ENCODE measurements around the gene CREBBP.

Gene CREBBP

DNA sequence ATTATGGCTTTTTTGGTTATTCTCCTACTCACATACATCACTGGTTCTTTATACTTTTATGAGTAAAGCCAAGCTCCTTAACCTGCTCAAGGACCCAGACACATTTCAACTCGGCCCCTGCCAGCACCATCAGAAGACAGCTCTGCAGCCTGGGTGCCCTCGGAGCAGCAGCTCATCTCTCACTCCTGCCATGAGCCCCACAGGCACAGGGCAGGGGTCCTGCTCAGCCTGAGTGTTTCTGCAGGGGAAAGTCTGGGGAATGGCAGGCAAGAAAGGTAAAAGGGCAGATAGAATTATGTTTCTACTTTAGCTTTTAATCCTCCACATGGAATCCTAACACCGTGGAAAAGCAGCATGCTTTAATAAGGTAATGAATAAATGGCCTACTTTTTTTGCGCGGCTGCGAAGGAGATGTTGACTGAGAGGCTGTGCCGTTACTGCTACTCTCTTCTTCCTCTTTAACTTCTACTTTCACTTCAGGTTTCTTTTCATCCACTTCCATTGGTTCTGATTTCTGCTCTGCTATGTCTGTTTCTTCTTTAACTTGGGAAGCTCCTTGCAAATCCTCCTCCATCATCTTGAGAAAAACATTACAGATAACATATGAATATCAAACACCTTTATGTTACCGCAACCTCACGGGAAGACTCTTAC lies 113.1 kb downstream of the CREBBP start:
- no peak for DNase-seq (ENCODE audit: low spot score)

DNA sequence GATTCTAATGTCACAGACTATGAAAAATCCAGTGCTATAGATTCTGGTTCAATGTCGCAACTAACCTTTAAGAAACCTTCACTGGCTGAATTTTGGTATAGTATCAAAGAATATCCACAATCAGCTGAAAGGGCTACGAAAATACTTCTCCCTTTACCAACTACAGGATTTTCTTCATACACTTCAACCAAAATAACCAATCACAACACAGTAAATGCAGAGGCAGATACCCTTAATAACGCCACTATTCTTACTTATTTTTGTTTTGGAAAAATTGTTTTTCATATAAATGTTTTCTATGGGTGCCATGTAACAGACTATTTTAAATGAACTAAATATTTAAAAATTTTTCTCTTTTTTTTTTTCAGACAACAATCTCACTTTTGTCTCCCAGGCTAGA lies 114.3 kb downstream of the CREBBP start:
- DNase-seq (ENCODE audit: low spot score), result no peak

- no peak for DNase-seq (ENCODE audit: low spot score)
Measured at GRCh38 chr16:3764409-3764808, 116.1 kb downstream of the CREBBP start.

DNA sequence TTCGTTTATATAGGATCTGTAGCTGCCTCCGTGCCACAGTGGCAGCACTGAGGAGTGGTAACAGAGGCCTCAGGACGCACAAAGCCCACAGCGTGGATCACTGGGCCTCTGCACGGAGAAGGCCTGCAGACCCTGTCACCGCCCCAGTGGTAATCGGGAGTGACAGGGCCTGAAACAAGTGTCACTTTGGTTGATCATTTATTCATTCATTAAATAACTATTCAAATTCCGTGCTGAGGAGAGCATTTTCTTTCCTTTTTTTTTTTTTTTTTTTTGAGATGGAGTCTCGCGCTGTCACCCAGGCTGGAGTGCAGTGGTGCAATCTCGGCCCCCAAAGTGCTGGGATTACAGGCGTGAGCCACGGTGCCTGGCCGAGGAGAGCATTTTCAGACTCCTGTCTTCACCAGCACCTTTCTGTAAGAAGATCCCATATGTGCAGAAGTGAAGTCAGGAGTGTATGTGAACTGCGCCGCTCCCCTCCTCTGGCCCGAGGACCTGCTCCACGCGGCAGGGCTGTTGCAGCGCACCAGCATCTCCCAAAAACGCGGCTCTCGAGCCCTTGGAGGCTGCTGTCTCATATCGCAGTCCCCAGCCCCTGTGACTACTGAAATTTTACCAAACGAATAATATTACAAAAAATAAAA lies 118.3 kb downstream of the CREBBP start:
- no peak for DNase-seq (ENCODE audit: low spot score)

DNA sequence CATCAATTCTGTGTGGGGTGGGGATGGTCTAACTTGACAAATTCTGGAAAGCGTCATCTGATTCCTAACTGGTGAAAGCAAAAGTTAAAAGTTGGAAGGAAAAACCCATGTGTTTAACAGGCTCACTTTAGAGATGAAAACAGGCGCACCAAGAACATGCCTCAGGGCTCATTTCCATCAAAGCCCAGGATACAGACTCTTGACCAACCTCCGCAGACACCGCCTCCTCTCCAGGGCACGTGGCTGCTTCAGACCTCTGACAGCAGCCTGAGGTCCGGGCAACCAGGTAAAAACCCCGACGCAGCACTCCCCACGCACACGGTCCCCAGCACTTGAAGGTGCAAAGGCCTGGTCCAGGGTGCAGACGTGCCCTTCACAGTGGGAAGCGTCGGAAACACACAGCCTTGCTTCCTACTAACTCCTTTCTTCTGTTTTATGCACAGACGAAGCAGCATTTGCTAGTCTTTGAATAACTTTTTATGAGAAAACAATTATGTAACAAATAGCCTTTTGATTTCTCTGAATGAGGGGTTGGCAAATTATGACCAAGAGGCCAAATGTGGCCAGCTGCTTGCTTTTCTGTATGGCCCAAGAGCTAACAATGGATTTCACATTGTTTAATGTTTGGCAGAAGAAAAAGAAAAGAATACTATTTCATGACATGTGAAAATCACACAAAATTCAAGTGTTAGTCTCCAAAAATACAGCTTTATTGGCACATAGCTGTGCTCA lies 119.0 kb downstream of the CREBBP start:
- DNase-seq (ENCODE audit: low spot score), result no peak

DNA sequence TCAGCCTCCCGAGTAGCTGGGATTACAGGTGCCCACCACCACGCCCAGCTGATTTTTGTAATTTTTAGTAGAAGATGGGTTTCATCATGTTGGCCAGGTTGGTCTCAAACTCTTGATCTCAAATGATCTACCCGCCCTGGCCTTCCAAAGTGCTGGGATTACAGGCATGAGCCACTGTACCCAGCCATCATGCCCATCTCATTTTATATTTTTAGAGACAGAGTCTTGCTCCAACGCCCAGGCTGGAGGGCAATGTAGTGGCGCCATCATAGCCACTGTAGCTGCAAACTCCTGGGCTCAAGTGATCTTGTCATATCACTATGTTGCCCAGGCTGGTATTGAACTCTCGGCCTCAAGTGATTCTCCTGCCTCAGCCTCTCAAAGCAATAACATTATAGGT lies 120.0 kb downstream of the CREBBP start:
- no peak for DNase-seq (ENCODE audit: low spot score)

- no peak for DNase-seq (ENCODE audit: low spot score)
Measured at GRCh38 chr16:3759736-3760135, 120.8 kb downstream of the CREBBP start.

DNA sequence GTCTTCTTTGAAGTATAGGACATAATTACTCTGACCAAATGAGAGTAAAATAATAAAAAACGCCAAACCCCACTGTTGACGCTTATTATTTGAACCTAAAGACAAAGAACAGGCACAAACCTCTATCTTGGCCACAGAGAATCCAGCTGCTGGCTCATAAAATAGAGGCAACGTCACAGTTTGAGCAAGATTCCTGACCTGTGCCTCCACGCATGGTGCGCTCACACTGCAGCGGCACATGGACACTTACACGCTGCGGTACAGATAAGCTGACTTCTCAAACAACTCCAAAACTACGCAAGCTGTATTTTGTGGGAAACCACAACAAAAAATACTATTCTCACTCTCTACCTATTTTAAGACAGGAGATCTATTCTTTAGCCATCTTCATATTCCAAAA lies 124.4 kb downstream of the CREBBP start:
- no peak for DNase-seq (ENCODE audit: low spot score)

DNA sequence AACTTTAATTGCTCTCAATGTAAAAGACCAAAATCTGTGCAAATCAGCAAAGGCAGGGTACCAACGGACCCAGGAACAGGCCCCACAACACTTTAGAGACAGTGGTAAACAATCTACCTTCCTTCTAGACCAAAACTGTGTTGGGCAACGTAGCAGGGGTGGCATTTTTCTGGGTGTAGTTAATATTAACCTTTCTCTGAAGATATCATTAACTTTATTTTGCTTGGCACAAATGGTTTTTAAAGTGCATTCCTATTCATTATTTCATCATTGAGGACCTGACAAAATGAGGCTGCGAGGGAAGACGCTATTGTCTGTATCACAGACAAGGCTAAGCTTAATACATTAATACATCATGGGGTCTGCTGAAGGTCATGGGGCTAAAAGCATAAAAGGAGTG lies 125.3 kb downstream of the CREBBP start:
- DNase-seq (ENCODE audit: low spot score), result no peak

- no peak for DNase-seq (ENCODE audit: low spot score)
Measured at GRCh38 chr16:3754772-3755171, 125.7 kb downstream of the CREBBP start.

GRCh38 chr16:3754081-3754703 lies 126.3 kb downstream of the CREBBP start:
- no peak for DNase-seq (ENCODE audit: low spot score)

DNA sequence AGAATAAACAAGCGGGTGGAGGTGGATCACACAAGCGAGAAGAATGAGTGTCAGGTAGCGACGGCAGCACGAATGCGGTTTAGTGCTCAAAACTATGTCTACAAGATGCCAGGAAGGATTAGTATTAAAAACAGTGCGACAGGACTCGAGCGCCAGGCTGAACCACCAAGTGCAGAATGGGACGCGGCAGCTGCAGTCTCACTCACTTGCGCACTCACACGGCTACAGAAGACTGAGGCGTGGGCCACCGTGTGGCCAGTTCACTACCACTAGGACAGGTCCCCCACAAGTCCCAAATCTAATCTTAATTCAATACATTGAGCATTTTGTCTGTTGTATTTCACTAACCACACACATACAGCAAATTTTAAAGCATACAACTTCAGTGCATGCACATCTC lies 127.5 kb downstream of the CREBBP start:
- no peak for DNase-seq (ENCODE audit: low spot score)

- no peak for DNase-seq (ENCODE audit: low spot score)
Measured at GRCh38 chr16:3751878-3752277, 128.6 kb downstream of the CREBBP start.

- no peak for DNase-seq (ENCODE audit: low spot score)
Measured at GRCh38 chr16:3748307-3748706, 132.2 kb downstream of the CREBBP start.

GRCh38 chr16:3745751-3746355 lies 134.7 kb downstream of the CREBBP start:
- no peak for DNase-seq (ENCODE audit: low spot score)

DNA sequence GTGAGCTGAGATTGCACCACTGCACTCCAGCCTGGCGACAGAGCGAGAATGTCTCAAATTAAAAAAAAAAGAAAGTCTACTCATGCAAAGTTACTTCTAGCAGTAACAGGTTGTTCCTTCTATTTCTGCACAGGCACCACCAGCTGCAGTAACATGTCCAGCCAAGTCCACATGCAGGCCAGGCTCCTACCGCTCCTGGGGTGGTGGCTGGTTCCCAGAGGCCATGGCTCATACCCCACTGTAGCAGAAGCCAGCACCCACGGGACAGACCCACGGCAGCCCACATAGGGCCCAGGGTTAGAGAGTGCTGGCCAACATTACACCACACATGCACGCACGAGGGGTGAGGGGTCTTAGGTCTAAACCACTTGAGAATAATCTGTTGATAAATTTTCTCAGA lies 136.5 kb downstream of the CREBBP start:
- no peak for DNase-seq (ENCODE audit: low spot score)

DNA sequence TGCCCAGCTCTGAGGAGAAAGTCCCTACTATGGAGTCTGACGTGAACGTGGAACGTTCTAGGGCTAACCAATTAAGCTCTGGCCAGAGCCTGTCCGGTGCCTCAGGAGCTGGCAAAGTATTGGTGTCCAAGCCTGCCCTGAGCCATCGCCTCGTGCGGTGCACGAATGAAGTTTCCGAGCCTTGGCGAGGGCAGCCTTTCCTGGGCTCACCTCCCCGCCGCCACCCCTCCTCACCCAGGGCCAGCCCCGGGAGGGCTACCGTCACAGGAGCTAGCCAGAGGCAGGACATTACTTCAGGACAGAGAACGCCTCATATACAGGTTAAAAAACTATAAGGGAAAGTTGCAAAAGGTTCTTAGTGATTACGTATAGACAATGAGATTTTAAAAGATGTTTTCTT lies 139.6 kb downstream of the CREBBP start:
- no peak for DNase-seq (ENCODE audit: low spot score)

- no peak for DNase-seq (ENCODE audit: low spot score)
Measured at GRCh38 chr16:3740186-3740585, 140.3 kb downstream of the CREBBP start.

DNA sequence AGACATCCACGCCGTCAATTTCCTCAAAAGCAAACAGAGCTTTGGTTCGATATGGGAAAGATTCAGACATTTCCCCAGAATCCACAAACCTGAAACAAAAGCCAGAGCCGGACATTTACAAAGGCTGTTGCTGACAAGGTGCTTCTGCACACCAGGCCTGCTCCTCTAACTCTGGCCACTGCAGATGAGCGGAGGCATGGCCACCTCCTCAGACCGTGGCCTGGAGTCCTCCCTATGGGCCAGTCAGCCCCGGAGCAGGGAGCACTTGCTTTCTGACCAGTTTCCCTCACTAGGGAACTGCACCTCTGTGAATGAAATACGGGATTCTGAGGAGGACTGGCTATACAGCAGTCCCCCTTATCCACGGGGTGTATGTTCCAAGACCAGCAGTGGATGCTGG lies 140.9 kb downstream of the CREBBP start:
- DNase-seq (ENCODE audit: low spot score), result no peak

GRCh38 chr16:3738541-3738940 lies 142.0 kb downstream of the CREBBP start:
- DNase-seq (ENCODE audit: low spot score), result no peak

GRCh38 chr16:3738128-3738527 lies 142.4 kb downstream of the CREBBP start:
- DNase-seq (ENCODE audit: low spot score), result no peak

GRCh38 chr16:3737181-3737580 lies 143.3 kb downstream of the CREBBP start:
- DNase-seq (ENCODE audit: low spot score), result no peak

DNA sequence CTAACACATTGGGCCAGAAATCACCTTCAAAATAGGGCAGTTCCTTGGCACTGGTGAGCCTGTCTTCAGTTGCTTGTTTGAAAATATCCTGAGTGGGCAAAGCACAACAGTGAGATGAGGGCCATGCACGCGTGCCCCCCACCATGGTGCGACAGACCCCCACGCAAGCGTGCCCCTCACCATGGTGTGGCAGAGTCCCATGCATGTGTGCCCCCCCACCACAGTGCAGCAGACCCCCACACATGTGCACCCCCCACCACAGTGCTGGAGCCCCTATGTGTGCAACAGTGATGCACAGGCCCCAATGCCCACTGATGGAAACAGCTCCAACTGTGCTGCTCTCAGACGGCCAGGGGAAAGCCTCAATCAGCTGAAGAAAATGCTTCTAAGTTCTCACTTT lies 144.4 kb downstream of the CREBBP start:
- DNase-seq (ENCODE audit: low spot score), result no peak
